ENCODE data around the gene CSK.

CSK gene

DNA sequence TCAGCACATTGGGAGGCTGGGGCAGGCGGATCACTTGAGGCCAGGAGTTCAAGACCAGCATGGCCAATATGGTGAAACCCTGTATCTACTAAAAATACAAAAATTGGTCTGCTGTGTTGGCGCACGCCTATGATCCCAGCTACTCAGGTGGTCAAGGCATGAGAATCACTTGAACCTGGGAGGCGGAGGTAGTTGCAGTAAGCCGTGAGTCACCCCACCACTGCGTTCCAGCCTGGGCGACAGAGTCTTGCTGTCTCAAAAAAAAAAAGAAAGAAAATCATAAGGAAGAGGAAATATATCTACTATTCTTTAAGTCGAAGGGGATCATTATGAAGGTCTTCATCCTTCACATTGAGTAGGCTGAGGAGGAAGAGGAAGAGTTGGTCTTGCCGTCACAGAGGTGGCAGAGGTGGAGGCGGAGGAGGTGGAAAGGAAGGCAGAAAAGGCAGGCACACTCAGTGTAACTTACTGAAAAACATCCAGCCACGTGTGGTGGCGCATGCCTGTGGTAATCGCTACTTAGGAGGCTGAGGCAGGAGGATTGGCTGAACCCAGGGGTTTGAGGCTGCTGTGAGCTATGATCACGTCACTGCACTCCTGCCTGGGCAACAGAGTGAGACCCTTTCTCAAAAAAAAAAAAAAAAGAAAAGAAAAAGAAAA is 14.2 kb downstream of the CSK start:
- Histone ChIP-seq H3K4me1 (ENCODE audit: control insufficient read depth, low read length) (peaks cover 89% of the 10 kb centered on the region), H3K79me2 (ENCODE audit: control insufficient read depth, low read length) (peaks cover 84% of the 10 kb centered on the region), H3K4me3 (ENCODE audit: low read length) (no peak overlapping the region), H3K4me2 (ENCODE audit: low read length) (no peak overlapping the region), H3F3A (ENCODE audit: control insufficient read depth, insufficient read depth) (peaks cover 27% of the 10 kb centered on the region), H3K36me3 (ENCODE audit: control insufficient read depth, low read length) (peaks cover 87% of the 10 kb centered on the region), H4K20me1 (ENCODE audit: control insufficient read depth, insufficient read depth, low read depth, low read length) (peaks cover 56% of the 10 kb centered on the region), H3K9me3 (ENCODE audit: control insufficient read depth, insufficient read depth, low read length) (no peaks in the 10 kb centered on the region), H3K27ac (ENCODE audit: low read depth, low read length) (no peak overlapping the region), H3K9me2 (replicated peaks; ENCODE audit: control insufficient read depth, low read length) (no peaks in the 10 kb centered on the region), H3K27me3 (ENCODE audit: control insufficient read depth, low read length) (no peaks in the 10 kb centered on the region)
- TF ChIP-seq EZH2phosphoT487 (IDR thresholded peaks at IDR 0.05; ENCODE audit: borderline replicate concordance, low read length) = no peak
- TF ChIP-seq, protein P1, sequence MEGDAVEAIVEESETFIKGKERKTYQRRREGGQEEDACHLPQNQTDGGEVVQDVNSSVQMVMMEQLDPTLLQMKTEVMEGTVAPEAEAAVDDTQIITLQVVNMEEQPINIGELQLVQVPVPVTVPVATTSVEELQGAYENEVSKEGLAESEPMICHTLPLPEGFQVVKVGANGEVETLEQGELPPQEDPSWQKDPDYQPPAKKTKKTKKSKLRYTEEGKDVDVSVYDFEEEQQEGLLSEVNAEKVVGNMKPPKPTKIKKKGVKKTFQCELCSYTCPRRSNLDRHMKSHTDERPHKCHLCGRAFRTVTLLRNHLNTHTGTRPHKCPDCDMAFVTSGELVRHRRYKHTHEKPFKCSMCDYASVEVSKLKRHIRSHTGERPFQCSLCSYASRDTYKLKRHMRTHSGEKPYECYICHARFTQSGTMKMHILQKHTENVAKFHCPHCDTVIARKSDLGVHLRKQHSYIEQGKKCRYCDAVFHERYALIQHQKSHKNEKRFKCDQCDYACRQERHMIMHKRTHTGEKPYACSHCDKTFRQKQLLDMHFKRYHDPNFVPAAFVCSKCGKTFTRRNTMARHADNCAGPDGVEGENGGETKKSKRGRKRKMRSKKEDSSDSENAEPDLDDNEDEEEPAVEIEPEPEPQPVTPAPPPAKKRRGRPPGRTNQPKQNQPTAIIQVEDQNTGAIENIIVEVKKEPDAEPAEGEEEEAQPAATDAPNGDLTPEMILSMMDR (IDR thresholded peaks at IDR 0.05; ENCODE audit: low read depth, low read length, poor library complexity, severe bottlenecking) = no peak

DNA sequence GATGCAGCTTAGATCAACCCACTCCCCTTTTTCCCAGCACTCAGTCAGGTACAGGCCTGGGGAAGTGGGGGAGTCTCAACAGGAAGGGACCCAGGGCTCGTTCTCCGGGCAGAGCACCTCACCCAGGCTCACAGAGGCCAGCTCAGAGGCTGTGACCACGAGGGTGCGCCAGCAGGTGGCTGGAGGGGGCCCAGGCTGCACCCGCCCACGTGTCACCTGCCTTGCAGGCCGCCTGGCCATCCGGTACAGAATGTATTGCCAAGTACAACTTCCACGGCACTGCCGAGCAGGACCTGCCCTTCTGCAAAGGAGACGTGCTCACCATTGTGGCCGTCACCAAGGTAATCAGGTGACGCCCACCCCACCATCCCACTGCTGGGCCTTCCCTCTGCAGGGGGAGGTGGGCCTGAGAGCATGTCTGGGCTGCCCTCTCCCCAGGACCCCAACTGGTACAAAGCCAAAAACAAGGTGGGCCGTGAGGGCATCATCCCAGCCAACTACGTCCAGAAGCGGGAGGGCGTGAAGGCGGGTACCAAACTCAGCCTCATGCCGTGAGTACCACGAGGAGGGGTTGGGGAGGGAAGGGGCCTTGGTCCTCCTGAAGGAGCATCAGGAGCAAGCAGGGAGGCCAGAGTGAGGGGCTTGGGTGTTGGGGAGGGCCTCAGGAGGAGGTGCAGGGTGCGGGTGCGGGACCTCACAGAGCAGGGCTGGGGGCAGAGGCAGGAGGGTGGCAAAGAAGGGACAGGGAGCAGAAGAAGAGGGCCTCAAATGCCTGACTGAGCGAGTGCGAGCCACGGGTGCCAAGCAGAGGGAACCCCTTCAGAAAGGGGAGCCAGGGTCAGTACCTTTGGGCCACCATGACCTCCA is 16.7 kb downstream of the CSK start:
- peaks cover 87% of the 10 kb centered on the region for H3K36me3 ChIP-seq (ENCODE audit: control insufficient read depth, low read length)
- no peaks in the 10 kb centered on the region for H3K9me3 ChIP-seq (ENCODE audit: control insufficient read depth, insufficient read depth, low read length)
- H3K27me3 ChIP-seq (ENCODE audit: control insufficient read depth, low read length) = no peaks in the 10 kb centered on the region
- H4K20me1 ChIP-seq (ENCODE audit: control insufficient read depth, insufficient read depth, low read depth, low read length) = peaks cover 47% of the 10 kb centered on the region
- no peak for TF ChIP-seq EZH2phosphoT487 (IDR thresholded peaks at IDR 0.05; ENCODE audit: borderline replicate concordance, low read length)
- TF ChIP-seq, protein P1 (IDR thresholded peaks at IDR 0.05; ENCODE audit: low read depth, low read length, poor library complexity, severe bottlenecking) = no peak
- no peak overlapping the region for H3K4me3 ChIP-seq (ENCODE audit: low read length)
- peak overlapping the region; percentile 18; the same call in 1 of the 2 replicates for H3K4me2 ChIP-seq (ENCODE audit: low read length)
- H3K4me1 ChIP-seq (ENCODE audit: control insufficient read depth, low read length) = peaks cover 64% of the 10 kb centered on the region
- peaks cover 59% of the 10 kb centered on the region for H3K79me2 ChIP-seq (ENCODE audit: control insufficient read depth, low read length)
- H3K27ac ChIP-seq (ENCODE audit: low read depth, low read length) = peak overlapping the region; percentile 40
- peaks cover 24% of the 10 kb centered on the region for H3F3A ChIP-seq (ENCODE audit: control insufficient read depth, insufficient read depth)
- H3K9me2 ChIP-seq (replicated peaks; ENCODE audit: control insufficient read depth, low read length) = no peaks in the 10 kb centered on the region

DNA sequence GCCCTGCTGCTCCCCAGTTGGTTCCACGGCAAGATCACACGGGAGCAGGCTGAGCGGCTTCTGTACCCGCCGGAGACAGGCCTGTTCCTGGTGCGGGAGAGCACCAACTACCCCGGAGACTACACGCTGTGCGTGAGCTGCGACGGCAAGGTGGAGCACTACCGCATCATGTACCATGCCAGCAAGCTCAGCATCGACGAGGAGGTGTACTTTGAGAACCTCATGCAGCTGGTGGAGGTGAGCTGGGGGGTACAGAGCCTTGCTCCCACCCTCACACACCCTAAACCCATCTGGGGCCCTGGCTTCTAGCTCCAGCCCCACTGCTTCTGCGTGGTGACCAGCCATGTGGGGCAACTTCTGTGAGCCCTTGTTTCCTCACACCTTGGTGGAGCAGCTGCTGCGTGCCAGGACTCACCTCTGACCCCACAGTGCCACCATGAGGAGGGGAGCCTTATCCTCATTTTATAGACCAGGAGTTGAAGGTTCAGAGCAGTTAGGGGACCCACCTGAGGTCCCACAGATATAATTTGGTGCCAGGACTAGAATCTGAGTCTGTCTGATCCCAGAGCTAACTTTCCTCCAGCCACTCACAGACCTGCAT is 17.5 kb downstream of the CSK start:
- Histone ChIP-seq H3K9me3 (ENCODE audit: control insufficient read depth, insufficient read depth, low read length) (no peaks in the 10 kb centered on the region), H4K20me1 (ENCODE audit: control insufficient read depth, insufficient read depth, low read depth, low read length) (peaks cover 45% of the 10 kb centered on the region), H3K9me2 (replicated peaks; ENCODE audit: control insufficient read depth, low read length) (no peaks in the 10 kb centered on the region), H3K4me2 (ENCODE audit: low read length) (peak overlapping the region; percentile 30; the same call in 1 of the 2 replicates), H3K36me3 (ENCODE audit: control insufficient read depth, low read length) (peaks cover 88% of the 10 kb centered on the region), H3K79me2 (ENCODE audit: control insufficient read depth, low read length) (peaks cover 52% of the 10 kb centered on the region), H3K4me1 (ENCODE audit: control insufficient read depth, low read length) (peaks cover 58% of the 10 kb centered on the region), H3K4me3 (ENCODE audit: low read length) (no peak overlapping the region), H3F3A (ENCODE audit: control insufficient read depth, insufficient read depth) (peaks cover 29% of the 10 kb centered on the region), H3K27ac (ENCODE audit: low read depth, low read length) (peak overlapping the region; percentile 40), H3K27me3 (ENCODE audit: control insufficient read depth, low read length) (no peaks in the 10 kb centered on the region)
- TF ChIP-seq, protein P1 (IDR thresholded peaks at IDR 0.05; ENCODE audit: low read depth, low read length, poor library complexity, severe bottlenecking) = peak; percentile 30
- TF ChIP-seq EZH2phosphoT487 (IDR thresholded peaks at IDR 0.05; ENCODE audit: borderline replicate concordance, low read length) = no peak

Measured in DOHH2 (cell line).